HepG2 (cell line): ENCODE measurements around the gene SMAD7.

Experiments used
- ETV6 ChIP-seq: sonication (generic); formaldehyde crosslinking; conservative IDR thresholded peaks from 2 replicates; pipeline ENCODE4 v1.4.0; 2020; ENCODE audit warnings: missing genetic modification reagents
- GLMP ChIP-seq: sonication (generic); formaldehyde crosslinking; IDR thresholded peaks from 2 replicates; pipeline ENCODE4 v1.9.0; 2021; ENCODE audit warnings: missing genetic modification reagents, mild to moderate bottlenecking, borderline replicate concordance
- KDM6A ChIP-seq: IDR thresholded peaks from 2 replicates; pipeline ENCODE4 v1.6.1; 2016; ENCODE audit warnings: low read depth
- MTA3 ChIP-seq: sonication (generic); formaldehyde crosslinking; IDR thresholded peaks from 2 replicates; pipeline ENCODE4 v1.4.0; 2020; ENCODE audit warnings: missing genetic modification reagents
- PRDM10 ChIP-seq: sonication (generic); formaldehyde crosslinking; IDR thresholded peaks from 2 replicates; pipeline ENCODE4 v1.4.0; 2020; ENCODE audit warnings: low read depth, missing genetic modification reagents
- REST ChIP-seq, 2 experiments: IDR thresholded peaks; 2 replicates each; pipeline ENCODE4 v1.6.1; 2011 to 2012; ENCODE audit warnings: low read length in 2 of 2, borderline replicate concordance in 1 of 2, low read depth in 1 of 2, mild to moderate bottlenecking in 1 of 2, moderate library complexity in 1 of 2

GRCh38 chr18:48891721-48892120 is 59.0 kb downstream of the SMAD7 start:
- TF ChIP-seq ETV6 (CRISPR knock-in tag) (no peak), REST (IDR thresholded peaks at IDR 0.05; ENCODE audit: borderline replicate concordance in 1 of 2, low read depth in 1 of 2, low read length in 2 of 2) (no peak), MTA3 (CRISPR knock-in tag) (no peak), KDM6A (no peak), PRDM10 (CRISPR knock-in tag) (no peak), GLMP (CRISPR knock-in tag) (no peak)
